HCT116 (cell line): ENCODE results near the gene KRTAP19-8.

Experiments used
- CEBPB ChIP-seq: IDR thresholded peaks from 2 replicates; pipeline ENCODE4 v1.6.1; 2012; ENCODE audit warnings: low read depth
- CTCF ChIP-seq, 3 experiments: fragments of 200-600 bp in 1 of 3; sonication (generic) in 1 of 3; IDR thresholded peaks in 2 of 3; conservative IDR thresholded peaks in 1 of 3; 2 replicates each; pipeline ENCODE4 v1.5.1; 2012 to 2017; ENCODE audit warnings: low read depth in 2 of 3, low read length in 2 of 3, antibody characterized with exemption in 1 of 3, borderline replicate concordance in 1 of 3, control low read depth in 1 of 3, mild to moderate bottlenecking in 1 of 3, mixed read lengths in 1 of 3, mixed run types in 1 of 3, moderate library complexity in 1 of 3; ENCODE audit not compliant: insufficient read depth in 1 of 3
- EZH2 ChIP-seq: fragments of 200-600 bp; sonication (generic); IDR thresholded peaks from 2 replicates; pipeline ENCODE4 v1.6.1; 2017; ENCODE audit warnings: antibody characterized with exemption, mixed run types
- FOSL1 ChIP-seq: IDR thresholded peaks from 2 replicates; pipeline ENCODE4 v1.6.1; 2012; ENCODE audit warnings: low read depth
- MAX ChIP-seq: IDR thresholded peaks from 2 replicates; pipeline ENCODE4 v1.6.1; 2012
- POLR2A ChIP-seq: IDR thresholded peaks from 2 replicates; pipeline ENCODE4 v1.7.0; 2011; ENCODE audit warnings: borderline replicate concordance; ENCODE audit not compliant: insufficient read depth, insufficient read length; ENCODE audit errors: extremely low read depth
- POLR2AphosphoS5 ChIP-seq: IDR thresholded peaks from 2 replicates; pipeline ENCODE4 v1.6.1; 2011; ENCODE audit warnings: mild to moderate bottlenecking, low read depth, low read length, moderate library complexity
- RAD21 ChIP-seq: IDR thresholded peaks from 2 replicates; pipeline ENCODE4 v1.6.1; 2012; ENCODE audit warnings: low read depth, mild to moderate bottlenecking
- SP1 ChIP-seq: IDR thresholded peaks from 2 replicates; pipeline ENCODE4 v1.6.1; 2012; ENCODE audit warnings: low read depth
- ZBTB33 ChIP-seq: IDR thresholded peaks from 2 replicates; pipeline ENCODE4 v1.6.1; 2011; ENCODE audit warnings: mild to moderate bottlenecking, low read length, moderate library complexity; ENCODE audit not compliant: insufficient replicate concordance; ENCODE audit errors: extremely low read depth

GRCh38 chr21:31050577-31051157 is 12.4 kb upstream of the KRTAP19-8 start:
- TF ChIP-seq CTCF (IDR thresholded peaks at IDR 0.05 in 2 of 3, conservative IDR thresholded peaks at IDR 0.05 in 1 of 3; ENCODE audit: borderline replicate concordance in 1 of 3, insufficient read depth in 1 of 3, low read depth in 2 of 3, low read length in 2 of 3) (no peak), CEBPB (no peak), ZBTB33 (no peak), MAX (no peak), EZH2 (no peak), POLR2A (no peak), POLR2AphosphoS5 (no peak), FOSL1 (no peak), RAD21 (no peak), SP1 (no peak)
